Central memory CD8-positive, alpha-beta T cell (primary cell): Measurements from ENCODE around the gene LAMA2.

Experiments used
- ATAC-seq: fragments of 150-1000 bp; cut with Tn5 transposase; replicated peaks from 2 replicates; pipeline ENCODE4 v1.10.0; 2022; ENCODE audit warnings: mild to moderate bottlenecking, moderate FRiP score, moderate number of reproducible peaks; ENCODE audit not compliant: poor library complexity, severe bottlenecking; ENCODE audit errors: extremely low read depth
- DNase-seq, 2 donors: peaks; one replicate each; pipeline ENCODE4 v3.0.0; 2021; ENCODE audit warnings: low spot score in 2 of 2
- H3K27ac Mint-ChIP-seq: one replicate; pipeline ENCODE4 v1.8.0; 2022; ENCODE audit warnings: low read depth, mild to moderate bottlenecking, moderate library complexity, mixed read lengths
- H3K27me3 Mint-ChIP-seq: one replicate; pipeline ENCODE4 v1.8.0; 2022; ENCODE audit warnings: mixed read lengths
- H3K36me3 Mint-ChIP-seq: one replicate; pipeline ENCODE4 v1.8.0; 2022; ENCODE audit warnings: mild to moderate bottlenecking, moderate library complexity, mixed read lengths; ENCODE audit not compliant: insufficient read depth
- H3K4me1 Mint-ChIP-seq: one replicate; pipeline ENCODE4 v1.8.0; 2022; ENCODE audit warnings: mixed read lengths
- H3K4me3 Mint-ChIP-seq: one replicate; pipeline ENCODE4 v1.8.0; 2022; ENCODE audit warnings: mild to moderate bottlenecking, moderate library complexity, mixed read lengths
- H3K9me3 Mint-ChIP-seq: one replicate; pipeline ENCODE4 v1.8.0; 2022; ENCODE audit warnings: mixed read lengths

LAMA2 gene

GRCh38 chr6:129269076-129269475 lies 386.1 kb downstream of the LAMA2 start:
- Mint-ChIP-seq H3K27me3 (no peaks in the 10 kb centered on the region), H3K9me3 (no peaks in the 10 kb centered on the region), H3K27ac (no peak overlapping the region), H3K36me3 (peaks cover 2% of the 10 kb centered on the region), H3K4me3 (no peak overlapping the region), H3K4me1 (no peaks in the 10 kb centered on the region)
- ATAC-seq: no peak
- DNase-seq: no peak

GRCh38 chr6:129269891-129270290 lies 387.0 kb downstream of the LAMA2 start:
- DNase-seq (no peak), ATAC-seq (no peak)
- H3K36me3 Mint-ChIP-seq: peaks cover 2% of the 10 kb centered on the region
- no peaks in the 10 kb centered on the region for H3K9me3 Mint-ChIP-seq
- no peak overlapping the region for H3K4me3 Mint-ChIP-seq
- no peaks in the 10 kb centered on the region for H3K4me1 Mint-ChIP-seq
- no peaks in the 10 kb centered on the region for H3K27me3 Mint-ChIP-seq
- H3K27ac Mint-ChIP-seq: no peak overlapping the region

- ATAC-seq (no peak), DNase-seq (no peak)
- no peaks in the 10 kb centered on the region for H3K27me3 Mint-ChIP-seq
- no peak overlapping the region for H3K27ac Mint-ChIP-seq
- H3K4me1 Mint-ChIP-seq: no peaks in the 10 kb centered on the region
- H3K9me3 Mint-ChIP-seq: no peaks in the 10 kb centered on the region
- H3K4me3 Mint-ChIP-seq: no peak overlapping the region
- peaks cover 2% of the 10 kb centered on the region for H3K36me3 Mint-ChIP-seq
These were observed 387.5 kb downstream of the LAMA2 start for GRCh38 chr6:129270450-129270849.

GRCh38 chr6:129273161-129273560 lies 390.2 kb downstream of the LAMA2 start:
- DNase-seq: no peak
- H3K9me3 Mint-ChIP-seq: no peaks in the 10 kb centered on the region
- no peaks in the 10 kb centered on the region for H3K4me1 Mint-ChIP-seq
- peaks cover 2% of the 10 kb centered on the region for H3K36me3 Mint-ChIP-seq
- peaks cover 8% of the 10 kb centered on the region for H3K27me3 Mint-ChIP-seq
- H3K4me3 Mint-ChIP-seq: no peak overlapping the region
- no peak for ATAC-seq
- H3K27ac Mint-ChIP-seq: no peak overlapping the region

DNA sequence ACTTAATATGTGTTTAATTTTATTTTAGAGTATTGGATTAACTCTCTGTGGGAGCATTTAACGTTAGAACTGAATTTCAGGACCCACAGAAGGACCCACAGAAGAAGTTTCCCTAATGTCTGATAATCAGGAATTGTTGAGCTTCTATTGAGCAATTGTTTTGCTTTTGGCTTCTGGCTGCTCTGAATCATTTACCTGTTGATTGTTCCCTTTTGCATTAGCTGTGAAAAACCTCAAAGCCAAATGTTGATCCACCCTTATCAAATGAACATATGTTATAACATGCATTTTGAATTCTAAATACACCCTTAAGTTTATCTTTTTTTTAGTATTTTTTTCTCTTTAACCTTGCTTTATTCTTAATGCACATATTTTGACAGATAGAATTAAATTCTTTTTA lies 393.5 kb downstream of the LAMA2 start:
- Mint-ChIP-seq H3K27ac (no peak overlapping the region), H3K27me3 (peaks cover 8% of the 10 kb centered on the region), H3K4me3 (no peak overlapping the region), H3K4me1 (peaks cover 7% of the 10 kb centered on the region), H3K9me3 (no peaks in the 10 kb centered on the region), H3K36me3 (no peaks in the 10 kb centered on the region)
- ATAC-seq (no peak), DNase-seq (no peak)

DNA sequence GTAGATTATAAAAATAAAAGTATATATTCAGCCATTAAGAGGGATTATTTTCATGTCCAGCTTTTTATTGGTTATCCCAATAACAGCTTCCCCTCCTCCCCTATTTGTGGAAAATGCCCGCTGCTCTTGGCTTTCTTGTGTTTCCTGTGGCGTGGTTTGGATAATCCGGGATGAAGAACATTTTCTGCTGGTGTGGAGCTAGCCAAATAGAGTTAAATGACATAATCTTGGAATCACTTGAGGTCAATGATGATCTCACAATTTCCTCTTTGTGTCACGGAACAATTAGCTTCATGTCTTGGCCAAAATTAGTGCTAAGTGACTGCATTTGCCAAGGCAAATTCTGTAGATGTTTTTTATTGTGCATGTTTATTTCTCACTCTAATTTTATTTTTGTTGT lies 394.0 kb downstream of the LAMA2 start:
- Mint-ChIP-seq H3K4me3 (no peak overlapping the region), H3K9me3 (no peaks in the 10 kb centered on the region), H3K27me3 (peaks cover 8% of the 10 kb centered on the region), H3K36me3 (no peaks in the 10 kb centered on the region), H3K27ac (no peak overlapping the region), H3K4me1 (peaks cover 7% of the 10 kb centered on the region)
- DNase-seq: no peak
- ATAC-seq: no peak

- Mint-ChIP-seq H3K36me3 (peaks cover 1% of the 10 kb centered on the region), H3K4me3 (no peak overlapping the region), H3K4me1 (peaks cover 15% of the 10 kb centered on the region), H3K27ac (no peak overlapping the region), H3K9me3 (no peaks in the 10 kb centered on the region), H3K27me3 (peaks cover 8% of the 10 kb centered on the region)
- ATAC-seq (no peak), DNase-seq (no peak)
These were observed 396.7 kb downstream of the LAMA2 start for GRCh38 chr6:129279343-129280292.

DNA sequence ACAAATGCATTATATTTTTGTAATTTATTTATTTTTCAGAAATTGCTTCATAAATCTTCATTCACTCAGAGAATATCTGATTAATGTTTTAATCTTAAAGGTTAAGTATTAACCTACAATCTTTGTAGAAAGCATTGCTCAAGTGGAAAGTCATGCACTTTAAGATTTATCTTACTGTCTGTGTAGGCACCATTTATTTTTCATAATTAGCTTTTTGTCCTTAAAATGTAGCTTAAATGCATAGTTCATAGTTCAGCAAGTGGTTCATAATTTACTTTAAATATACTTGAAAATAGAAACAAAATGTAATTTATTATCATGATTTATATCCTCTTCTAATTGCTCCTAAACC lies 397.3 kb downstream of the LAMA2 start:
- no peak overlapping the region for H3K27ac Mint-ChIP-seq
- ATAC-seq (no peak), DNase-seq (no peak)
- H3K4me1 Mint-ChIP-seq: peaks cover 15% of the 10 kb centered on the region
- peaks cover 8% of the 10 kb centered on the region for H3K27me3 Mint-ChIP-seq
- no peaks in the 10 kb centered on the region for H3K9me3 Mint-ChIP-seq
- peaks cover 1% of the 10 kb centered on the region for H3K36me3 Mint-ChIP-seq
- no peak overlapping the region for H3K4me3 Mint-ChIP-seq

DNA sequence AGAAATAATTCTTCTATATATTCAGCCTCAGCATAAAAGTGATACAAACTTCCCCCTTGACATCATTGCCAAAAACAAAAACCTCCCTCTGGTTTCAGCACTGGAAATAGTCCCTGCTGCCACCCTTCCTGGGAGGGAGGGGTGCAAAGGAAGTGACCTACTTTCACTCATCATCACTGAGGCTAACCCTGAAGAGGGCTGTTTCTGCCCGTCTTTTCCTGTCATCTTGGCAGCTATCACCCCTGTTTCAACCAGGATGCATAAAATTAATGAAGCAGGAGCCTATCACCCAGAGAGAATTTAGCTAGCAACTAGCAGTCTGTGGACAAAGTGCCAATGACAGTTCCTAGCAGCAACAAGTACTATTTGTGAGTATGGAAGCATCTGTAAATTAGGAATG lies 397.8 kb downstream of the LAMA2 start:
- H3K36me3 Mint-ChIP-seq: peaks cover 1% of the 10 kb centered on the region
- peak overlapping the region; percentile 36 for H3K4me3 Mint-ChIP-seq
- H3K4me1 Mint-ChIP-seq: peaks cover 15% of the 10 kb centered on the region
- DNase-seq (peak in 1 of 2 donors; percentile 23), ATAC-seq (peak; percentile 88)
- H3K27me3 Mint-ChIP-seq: peaks cover 8% of the 10 kb centered on the region
- H3K27ac Mint-ChIP-seq: peak overlapping the region; percentile 27
- no peaks in the 10 kb centered on the region for H3K9me3 Mint-ChIP-seq

GRCh38 chr6:129281168-129281796 lies 398.3 kb downstream of the LAMA2 start:
- Mint-ChIP-seq H3K36me3 (peaks cover 1% of the 10 kb centered on the region), H3K27me3 (peaks cover 8% of the 10 kb centered on the region), H3K27ac (peak overlapping the region; percentile 27), H3K4me3 (peak overlapping the region; percentile 36), H3K4me1 (peaks cover 15% of the 10 kb centered on the region), H3K9me3 (no peaks in the 10 kb centered on the region)
- DNase-seq (no peak), ATAC-seq (peak; percentile 27)

DNA sequence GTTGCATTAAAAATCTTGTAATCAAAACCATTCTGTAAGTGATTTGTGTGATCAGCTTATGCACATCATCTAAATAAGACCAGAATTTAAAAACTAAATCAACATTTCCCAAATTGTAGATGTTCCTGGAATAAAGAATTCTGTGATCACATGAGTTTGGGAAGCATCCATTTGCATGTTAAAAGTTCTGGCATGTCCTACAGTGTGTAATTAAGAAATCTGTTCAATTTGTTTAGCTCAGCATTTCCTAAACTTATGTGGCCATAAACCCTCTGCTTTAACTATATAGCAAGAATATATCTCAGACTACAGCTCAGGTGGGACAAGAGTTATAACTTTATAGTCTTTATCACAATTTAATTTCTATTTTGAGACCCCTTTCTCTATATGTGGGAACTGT lies 399.1 kb downstream of the LAMA2 start:
- DNase-seq: no peak
- Mint-ChIP-seq H3K4me3 (no peak overlapping the region), H3K4me1 (peaks cover 15% of the 10 kb centered on the region), H3K36me3 (peaks cover 1% of the 10 kb centered on the region), H3K27me3 (peaks cover 4% of the 10 kb centered on the region), H3K9me3 (no peaks in the 10 kb centered on the region), H3K27ac (no peak overlapping the region)
- ATAC-seq: no peak

DNA sequence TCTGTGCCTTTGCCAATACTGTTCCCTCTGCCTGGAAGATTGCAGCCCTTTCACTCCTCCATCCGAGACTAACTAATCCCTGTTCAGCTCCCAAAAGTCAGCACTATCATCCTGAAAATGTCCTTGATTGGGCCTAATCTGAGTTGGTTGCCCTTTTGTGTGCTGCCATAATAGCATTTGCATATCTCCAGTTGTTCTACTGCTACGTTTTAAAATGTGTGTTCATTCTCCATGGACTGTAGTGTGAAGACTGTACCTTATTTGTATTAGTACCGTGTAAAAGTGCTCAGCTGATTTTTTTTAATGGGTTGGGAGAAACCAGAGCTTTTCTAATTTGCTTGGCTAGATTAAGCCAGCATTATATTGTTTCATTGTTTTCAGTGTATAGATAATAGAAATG lies 401.3 kb downstream of the LAMA2 start:
- no peaks in the 10 kb centered on the region for H3K9me3 Mint-ChIP-seq
- no peaks in the 10 kb centered on the region for H3K27me3 Mint-ChIP-seq
- no peak overlapping the region for H3K27ac Mint-ChIP-seq
- H3K4me1 Mint-ChIP-seq: peaks cover 15% of the 10 kb centered on the region
- H3K36me3 Mint-ChIP-seq: peaks cover 1% of the 10 kb centered on the region
- H3K4me3 Mint-ChIP-seq: no peak overlapping the region
- DNase-seq (no peak), ATAC-seq (no peak)
